Prostate gland (tissue), 2 donors: ENCODE measurements around the gene METTL27. TPM values are rescaled to one million over a fixed set of nuclear protein-coding genes. Genes with fewer than 3 reads are reported as not detected.
"Not testable (repeated sequence)": the region's sequence is repeated elsewhere in the genome, so short reads cannot be mapped to it uniquely, and the experiment has no call there.

ENCODE experiments used
- DNase-seq: peaks from one replicate; pipeline ENCODE4 v3.0.0-alpha.2; 2019; ENCODE audit warnings: low spot score
- H3K27ac ChIP-seq, 2 donors: fragments of 200-600 bp; sonication (generic); 2 replicates each; pipeline ENCODE4 v1.5.1; 2017 to 2019
- H3K27me3 ChIP-seq: fragments of 200-600 bp; sonication (generic); replicated peaks from 2 replicates; pipeline ENCODE4 v1.5.1; 2019; ENCODE audit not compliant: insufficient read depth
- H3K36me3 ChIP-seq, 2 donors: fragments of 200-600 bp; sonication (generic); 1 replicate in 1 of 2; 2 replicates in 1 of 2; pipeline versions ENCODE4 v1.5.1 to v1.8.1; 2017 to 2019
- H3K4me1 ChIP-seq: fragments of 200-600 bp; sonication (generic); replicated peaks from 2 replicates; pipeline ENCODE4 v1.5.1; 2019
- H3K4me3 ChIP-seq, 2 donors: fragments of 200-600 bp; sonication (generic); 2 replicates each; pipeline ENCODE4 v1.5.1; 2017 to 2019
- H3K9me3 ChIP-seq: fragments of 200-600 bp; sonication (generic); 2 replicates; pipeline ENCODE4 v1.5.1; 2017
- POLR2A ChIP-seq: fragments of 450-650 bp; IDR thresholded peaks from one replicate; pipeline ENCODE4 v1.6.1; 2016; ENCODE audit warnings: antibody characterized with exemption, mild to moderate bottlenecking
- POLR2AphosphoS5 ChIP-seq: sonication (generic); formaldehyde crosslinking; IDR thresholded peaks from one replicate; pipeline ENCODE4 v1.6.1; 2017; ENCODE audit warnings: antibody characterized with exemption
- WGBS: methylation state at CpG from one replicate; pipeline ENCODE4 v1.1.5; 2018; 5-methylcytosine and 5-hydroxymethylcytosine counted together
- intact Hi-C: fragments of 100-400 bp; cut with DNase I; formaldehyde crosslinking; loops from one replicate; pipeline ENCODE4 v1.14.2; 2022
- total RNA-seq, 2 donors: library from RNA; depleted of rRNA; stranded (reverse); fragments of >200 nt; gene quantifications; one replicate each; pipeline ENCODE4 v1.1.0, GENCODE V29; 2016
- TF ChIP-seq, protein P1 (sequence below), 4 experiments: fragments of 200-600 bp in 2 of 4; fragments of 450-650 bp in 2 of 4; sonication (generic) in 2 of 4; IDR thresholded peaks; 1 replicate in 3 of 4; 2 replicates in 1 of 4; pipeline ENCODE4 v1.5.1; 2016 to 2019; ENCODE audit warnings: antibody characterized with exemption in 4 of 4, mild to moderate bottlenecking in 2 of 4, moderate library complexity in 2 of 4

Gene METTL27
- total RNA-seq, 2 donors from 2014 or later, result 5.9 to 19.8 TPM

DNA sequence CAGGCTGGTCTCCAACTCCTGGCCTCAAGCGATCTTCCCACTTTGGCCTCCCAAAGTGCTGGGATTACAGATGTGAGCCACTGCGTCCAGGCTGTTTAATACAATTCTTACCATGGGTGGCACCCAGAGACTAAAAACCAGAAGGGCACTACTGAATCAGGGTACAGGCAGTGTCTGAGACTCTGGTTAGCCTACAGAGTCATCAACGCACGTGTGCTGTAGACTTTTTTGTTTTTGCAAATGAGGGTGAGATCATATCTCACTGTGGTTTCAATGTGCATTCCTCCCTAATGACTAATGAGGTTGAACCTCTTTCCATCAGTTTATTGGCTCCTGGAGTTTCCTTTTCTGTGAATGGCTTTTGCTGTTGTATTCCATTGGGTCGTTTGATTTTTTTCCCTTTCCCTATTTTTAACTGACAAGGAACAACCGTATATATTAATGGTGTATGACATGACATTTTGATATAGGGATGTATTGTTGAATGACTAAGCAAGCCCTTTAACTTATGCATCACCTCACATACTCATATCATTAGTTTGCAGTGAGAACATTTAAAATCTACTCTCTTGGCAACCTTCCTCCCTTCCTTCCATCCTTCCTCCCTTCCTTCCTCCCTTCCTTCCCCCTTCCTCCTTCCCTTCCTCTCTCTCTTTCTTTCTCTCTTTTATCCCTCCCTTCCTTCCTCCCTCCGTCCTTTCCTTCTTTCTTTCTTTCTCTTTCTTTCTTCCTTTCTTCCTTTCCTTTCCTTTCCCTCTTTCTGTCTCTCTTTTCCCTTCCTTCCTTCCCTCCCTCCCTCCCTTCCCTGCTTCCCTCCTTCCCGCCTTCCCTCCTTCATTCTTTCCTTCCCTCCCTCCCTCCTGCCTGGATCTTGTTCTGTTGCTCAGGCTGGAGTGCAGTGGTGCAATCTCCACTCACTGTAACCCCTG lies 9.4 kb upstream of the METTL27 start:
- Histone ChIP-seq H3K27me3 (no peaks in the 10 kb centered on the region), H3K4me3 (no peak overlapping the region), H3K4me1 (no peaks in the 10 kb centered on the region), H3K36me3 (no peaks in the 10 kb centered on the region), H3K27ac (peak overlapping the region in 1 of 2 donors; percentile 20), H3K9me3 (no peaks in the 10 kb centered on the region)
- WGBS, result 44% methylated on average over 8 of the region's 8 CpGs
- DNase-seq, result no peak
- TF ChIP-seq, protein P1, sequence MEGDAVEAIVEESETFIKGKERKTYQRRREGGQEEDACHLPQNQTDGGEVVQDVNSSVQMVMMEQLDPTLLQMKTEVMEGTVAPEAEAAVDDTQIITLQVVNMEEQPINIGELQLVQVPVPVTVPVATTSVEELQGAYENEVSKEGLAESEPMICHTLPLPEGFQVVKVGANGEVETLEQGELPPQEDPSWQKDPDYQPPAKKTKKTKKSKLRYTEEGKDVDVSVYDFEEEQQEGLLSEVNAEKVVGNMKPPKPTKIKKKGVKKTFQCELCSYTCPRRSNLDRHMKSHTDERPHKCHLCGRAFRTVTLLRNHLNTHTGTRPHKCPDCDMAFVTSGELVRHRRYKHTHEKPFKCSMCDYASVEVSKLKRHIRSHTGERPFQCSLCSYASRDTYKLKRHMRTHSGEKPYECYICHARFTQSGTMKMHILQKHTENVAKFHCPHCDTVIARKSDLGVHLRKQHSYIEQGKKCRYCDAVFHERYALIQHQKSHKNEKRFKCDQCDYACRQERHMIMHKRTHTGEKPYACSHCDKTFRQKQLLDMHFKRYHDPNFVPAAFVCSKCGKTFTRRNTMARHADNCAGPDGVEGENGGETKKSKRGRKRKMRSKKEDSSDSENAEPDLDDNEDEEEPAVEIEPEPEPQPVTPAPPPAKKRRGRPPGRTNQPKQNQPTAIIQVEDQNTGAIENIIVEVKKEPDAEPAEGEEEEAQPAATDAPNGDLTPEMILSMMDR (IDR thresholded peaks at IDR 0.05), result no peak
- peak; percentile 37 for TF ChIP-seq POLR2AphosphoS5
- intact Hi-C loops, result loop anchor here (5.0 to 10.0 kb wide), 2 partner anchors 109 to 247 kb away; no protein-coding TSS in a partner anchor

DNA sequence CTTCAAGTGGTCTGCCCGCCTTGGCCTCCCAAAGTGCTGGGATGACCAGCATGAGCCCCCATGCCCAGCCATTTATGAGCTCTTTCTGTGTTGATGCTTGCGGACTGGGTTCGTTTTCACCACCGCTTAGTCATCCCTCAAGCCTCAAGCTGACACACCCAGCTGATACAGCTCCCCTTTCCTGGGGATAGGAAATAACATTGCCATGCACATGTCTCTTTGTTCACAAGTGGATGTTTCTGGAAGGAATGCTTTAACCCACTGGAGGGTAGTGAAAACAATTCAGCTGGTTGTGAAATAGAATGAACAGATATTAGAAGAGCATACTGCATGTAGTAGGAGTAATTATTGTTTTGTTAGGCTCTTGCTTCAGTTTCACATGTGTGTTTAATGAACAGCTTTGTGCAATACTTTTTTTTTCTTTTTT lies 8.5 kb upstream of the METTL27 start:
- DNase-seq, result no peak
- Histone ChIP-seq H3K27me3 (no peaks in the 10 kb centered on the region), H3K9me3 (no peaks in the 10 kb centered on the region), H3K4me1 (no peaks in the 10 kb centered on the region), H3K4me3 (no peak overlapping the region), H3K27ac (peak overlapping the region in 1 of 2 donors; percentile 20), H3K36me3 (no peaks in the 10 kb centered on the region)
- intact Hi-C loops, result loop anchor here (5.0 to 10.0 kb wide), 2 partner anchors 108 to 246 kb away; no protein-coding TSS in a partner anchor
- 76% methylated on average over 4 of the region's 4 CpGs for WGBS
- TF ChIP-seq POLR2A (no peak), POLR2AphosphoS5 (no peak)
- TF ChIP-seq, protein P1 (IDR thresholded peaks at IDR 0.05), result no peak

DNA sequence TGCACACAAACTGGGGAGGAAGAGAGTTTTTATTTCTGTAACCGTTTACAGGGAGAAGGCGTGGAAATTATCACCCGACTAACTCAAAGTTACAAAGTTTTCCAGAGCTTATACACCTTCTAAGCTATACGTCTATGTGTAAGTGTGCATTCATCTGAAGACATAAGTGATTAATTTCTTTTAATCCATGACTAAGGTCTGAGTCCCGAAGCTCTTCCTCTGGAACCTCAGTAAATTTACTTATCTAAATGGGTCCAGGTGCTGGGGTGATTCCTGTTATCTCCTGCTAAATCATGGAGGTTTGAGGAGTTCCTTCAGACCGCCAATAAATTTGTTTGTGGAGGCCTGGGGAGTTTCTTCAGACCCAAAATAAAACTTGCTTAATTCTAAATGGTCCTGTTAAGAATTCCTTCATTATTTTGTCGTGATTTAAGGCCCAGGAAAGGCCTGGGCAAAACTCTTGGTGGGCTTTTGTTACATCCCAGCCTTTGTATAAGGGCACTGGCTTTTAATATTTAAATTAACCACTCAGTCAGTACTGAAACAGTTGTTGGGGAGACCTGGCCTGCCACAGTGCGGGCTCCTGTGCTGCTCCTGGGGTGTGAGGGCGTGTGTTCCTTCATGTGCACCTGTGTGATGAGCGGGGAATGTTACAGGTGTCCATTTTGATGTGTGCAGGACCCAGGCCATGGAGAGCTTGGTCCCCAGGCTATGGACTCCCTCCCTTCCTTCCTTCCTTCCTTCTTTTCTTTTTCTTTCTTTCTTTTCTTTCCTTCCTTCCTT lies 5.8 kb upstream of the METTL27 start:
- TF ChIP-seq POLR2A, result no peak
- no peak for TF ChIP-seq POLR2AphosphoS5
- TF ChIP-seq, protein P1 (IDR thresholded peaks at IDR 0.05), result no peak
- WGBS, result 89% methylated on average over 10 of the region's 10 CpGs

DNA sequence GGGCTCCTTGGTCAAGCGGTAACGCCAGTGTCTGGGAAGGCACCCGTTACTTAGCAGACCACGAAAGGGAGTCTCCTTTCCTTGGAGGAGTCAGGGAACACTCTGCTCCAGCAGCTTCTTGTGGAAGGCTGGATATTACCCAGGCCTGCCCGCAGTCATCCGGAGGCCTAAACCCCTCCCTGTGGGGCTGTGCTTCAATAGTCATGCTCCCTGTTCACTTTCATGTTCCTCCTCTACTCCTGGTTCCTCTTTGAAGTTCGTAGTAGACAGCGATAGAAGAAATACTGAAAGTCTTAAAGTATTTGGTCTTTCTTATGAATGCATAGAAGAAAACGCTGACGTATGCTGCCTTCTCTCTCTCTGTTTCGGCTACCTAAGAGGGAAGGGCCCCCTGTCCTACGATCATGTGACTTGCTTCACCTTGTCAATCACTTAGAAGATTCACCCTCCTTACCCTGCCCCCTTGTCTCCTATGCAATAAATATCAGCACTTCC lies 3.4 kb upstream of the METTL27 start:
- H3K27me3 ChIP-seq, DNase-seq, H3K36me3 ChIP-seq, intact Hi-C loops, H3K27ac ChIP-seq, H3K9me3 ChIP-seq, H3K4me3 ChIP-seq, H3K4me1 ChIP-seq: not testable (repeated sequence)
- 62% methylated on average over 12 of the region's 12 CpGs for WGBS

More for the DNA sequence above, 5.8 kb upstream of the METTL27 start:
- no peaks in the 10 kb centered on the region for H3K9me3 ChIP-seq
- DNase-seq, result no peak
- H3K4me1 ChIP-seq, result no peaks in the 10 kb centered on the region
- no peaks in the 10 kb centered on the region for H3K36me3 ChIP-seq
- H3K27me3 ChIP-seq, result no peaks in the 10 kb centered on the region
- no peak overlapping the region for H3K4me3 ChIP-seq
- no peak overlapping the region for H3K27ac ChIP-seq
- intact Hi-C loops, result no loop called here

DNA sequence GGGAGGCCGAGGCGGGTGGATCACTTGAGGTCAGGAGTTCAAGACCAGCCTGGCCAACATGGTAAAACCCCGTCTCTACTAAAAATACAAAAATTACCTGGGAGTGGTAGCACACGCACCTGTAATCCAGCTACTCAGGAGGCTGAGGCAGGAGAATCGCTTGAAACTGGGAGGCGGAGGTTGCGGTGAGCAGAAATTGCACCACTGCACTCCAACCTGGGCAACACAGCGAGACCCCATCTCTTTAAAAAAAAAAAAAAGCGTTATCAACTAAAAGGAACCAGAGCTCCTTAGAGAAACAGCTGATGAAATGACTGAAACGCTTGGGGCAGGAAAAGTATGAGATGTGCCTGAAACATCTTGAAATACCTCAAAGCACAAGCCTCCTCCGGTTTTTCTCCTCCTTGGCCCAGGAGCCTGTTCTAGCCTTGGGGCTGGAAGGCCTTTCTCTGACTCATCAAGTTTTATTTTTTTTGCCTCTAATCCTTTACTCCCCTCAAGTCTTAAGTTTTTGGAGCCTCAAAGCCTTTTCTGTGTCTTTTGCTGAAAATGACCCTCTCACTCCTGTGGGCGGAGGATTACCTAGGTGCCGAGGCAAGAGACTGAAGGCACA lies 2.6 kb upstream of the METTL27 start:
- Histone ChIP-seq H3K27ac (no peak overlapping the region), H3K36me3 (no peaks in the 10 kb centered on the region), H3K9me3 (no peaks in the 10 kb centered on the region), H3K27me3 (no peaks in the 10 kb centered on the region), H3K4me3 (no peak overlapping the region), H3K4me1 (peaks cover 5% of the 10 kb centered on the region)
- TF ChIP-seq POLR2A (no peak), POLR2AphosphoS5 (no peak)
- TF ChIP-seq, protein P1 (IDR thresholded peaks at IDR 0.05), result no peak
- intact Hi-C loops, result no loop called here
- no peak for DNase-seq
- WGBS, result 82% methylated on average over 13 of the region's 13 CpGs
